Endodermal cell (in vitro differentiated cells): ENCODE measurements around the gene CDC25B. TPM values are rescaled to one million over a fixed set of nuclear protein-coding genes. Genes with fewer than 3 reads are reported as not detected.

Experiments used
- DNase-seq: peaks from one replicate; pipeline ENCODE4 v3.0.0-alpha.2; 2017
- H3K27ac ChIP-seq: 2 replicates; pipeline ENCODE4 v1.5.1; 2013; ENCODE audit warnings: mild to moderate bottlenecking, low read depth, low read length, moderate library complexity
- H3K27me3 ChIP-seq: 2 replicates; pipeline ENCODE4 v1.6.1; 2013; ENCODE audit warnings: mild to moderate bottlenecking, low read length, moderate library complexity; ENCODE audit not compliant: insufficient read depth, control insufficient read depth, poor library complexity, severe bottlenecking
- H3K36me3 ChIP-seq: 2 replicates; pipeline ENCODE4 v1.7.0; 2013; ENCODE audit warnings: mild to moderate bottlenecking, low read length, moderate library complexity; ENCODE audit not compliant: control insufficient read depth, insufficient read depth
- H3K4me1 ChIP-seq: one replicate; pipeline ENCODE4 v1.7.0; 2013; ENCODE audit warnings: low read length; ENCODE audit not compliant: control insufficient read depth, insufficient read depth
- H3K4me3 ChIP-seq: 2 replicates; pipeline ENCODE4 v1.5.1; 2013; ENCODE audit warnings: mild to moderate bottlenecking, low read length, moderate library complexity
- H3K9ac ChIP-seq: 2 replicates; pipeline ENCODE4 v1.6.1; 2013; ENCODE audit warnings: mild to moderate bottlenecking, low read length, moderate library complexity; ENCODE audit not compliant: poor library complexity, severe bottlenecking; ENCODE audit errors: extremely low read depth
- H3K9me3 ChIP-seq: 2 replicates; pipeline ENCODE4 v1.6.1; 2013; ENCODE audit warnings: mild to moderate bottlenecking, low read length, moderate library complexity; ENCODE audit not compliant: control insufficient read depth
- H3K27ac Mint-ChIP-seq: 2 replicates; pipeline ENCODE4 v1.8.0; 2020; ENCODE audit warnings: mixed read lengths
- H3K27me3 Mint-ChIP-seq: 2 replicates; pipeline ENCODE4 v1.8.0; 2021; ENCODE audit warnings: mild to moderate bottlenecking, mixed read lengths; ENCODE audit not compliant: insufficient read depth
- H3K36me3 Mint-ChIP-seq: 2 replicates; pipeline ENCODE4 v1.8.0; 2020; ENCODE audit warnings: low read depth, mixed read lengths
- H3K4me1 Mint-ChIP-seq: 2 replicates; pipeline ENCODE4 v1.8.0; 2020; ENCODE audit warnings: mixed read lengths
- H3K4me3 Mint-ChIP-seq: 2 replicates; pipeline ENCODE4 v1.8.0; 2020; ENCODE audit warnings: mild to moderate bottlenecking, moderate library complexity, mixed read lengths
- H3K9me3 Mint-ChIP-seq: 2 replicates; pipeline ENCODE4 v1.8.0; 2020; ENCODE audit warnings: mild to moderate bottlenecking, mixed read lengths
- CTCF ChIP-seq: fragments of 200-600 bp; sonication (generic); conservative IDR thresholded peaks from 2 replicates; pipeline ENCODE4 v1.5.0; 2021; ENCODE audit warnings: antibody characterized with exemption, mild to moderate bottlenecking
- WGBS, 2 experiments: methylation state at CpG; one replicate each; pipeline versions ENCODE4 v1.1.5 to v1.1.7; 2013; ENCODE audit warnings: missing lambda C conversion rate in 2 of 2, mixed read lengths in 1 of 2; ENCODE audit not compliant: insufficient coverage in 1 of 2, insufficient read length in 1 of 2; 5-methylcytosine and 5-hydroxymethylcytosine counted together
- total RNA-seq, 2 donors: library from RNA; stranded (reverse); fragmentation: NEBNext Ultra II Directional in 1 of 2; extraction: Animal tissue kit (Norgen Biotek cat#: 25700) in 1 of 2; gene quantifications; 2 replicates in 1 of 2; 3 replicates in 1 of 2; pipeline ENCODE4 v1.2.1, GENCODE V29; 2021

Gene CDC25B
- total RNA-seq, 2 donors from 2014 or later = 25.7 to 33.6 TPM

GRCh38 chr20:3763671-3764601 lies 32.2 kb upstream of the CDC25B start:
- H3K9me3 Mint-ChIP-seq = no peaks in the 10 kb centered on the region
- peaks cover 4% of the 10 kb centered on the region for H3K36me3 Mint-ChIP-seq
- DNase-seq = peak; percentile 40

GRCh38 chr20:3764659-3765058 lies 31.5 kb upstream of the CDC25B start:
- Mint-ChIP-seq H3K9me3 (no peaks in the 10 kb centered on the region), H3K27ac (no peak overlapping the region), H3K27me3 (peaks cover 9% of the 10 kb centered on the region), H3K4me1 (peaks cover 3% of the 10 kb centered on the region), H3K4me3 (no peak overlapping the region), H3K36me3 (peaks cover 4% of the 10 kb centered on the region)
- no peaks in the 10 kb centered on the region for H3K4me1 ChIP-seq
- WGBS, 2 experiments = 92% methylated on average over 3 of the region's 3 CpGs; no CpG with 5 or more reads in 1 of the 2 experiments
- no peaks in the 10 kb centered on the region for H3K27me3 ChIP-seq
- no peak for DNase-seq
- no peaks in the 10 kb centered on the region for H3K36me3 ChIP-seq
- TF ChIP-seq CTCF = no peak
- H3K27ac ChIP-seq = no peak overlapping the region
- H3K9me3 ChIP-seq = no peaks in the 10 kb centered on the region
- no peak overlapping the region for H3K9ac ChIP-seq
- H3K4me3 ChIP-seq = no peak overlapping the region

More at GRCh38 chr20:3763671-3764601, 32.2 kb upstream of the CDC25B start:
- Histone ChIP-seq H3K9ac (no peak overlapping the region), H3K27me3 (no peaks in the 10 kb centered on the region), H3K4me1 (no peaks in the 10 kb centered on the region), H3K9me3 (no peaks in the 10 kb centered on the region), H3K36me3 (no peaks in the 10 kb centered on the region), H3K27ac (no peak overlapping the region), H3K4me3 (no peak overlapping the region)
- Mint-ChIP-seq H3K4me1 (peaks cover 3% of the 10 kb centered on the region), H3K27me3 (peaks cover 6% of the 10 kb centered on the region), H3K27ac (no peak overlapping the region), H3K4me3 (no peak overlapping the region)
- no peak for TF ChIP-seq CTCF
- 91 to 98% methylated on average over 7 to 8 of the region's 8 CpGs for WGBS, 2 experiments

- no peak for TF ChIP-seq CTCF
- peaks cover 4% of the 10 kb centered on the region for H3K36me3 Mint-ChIP-seq
- H3K4me3 Mint-ChIP-seq = no peak overlapping the region
- H3K27me3 Mint-ChIP-seq = peaks cover 14% of the 10 kb centered on the region
- Histone ChIP-seq H3K27ac (no peak overlapping the region), H3K36me3 (no peaks in the 10 kb centered on the region), H3K4me1 (no peaks in the 10 kb centered on the region), H3K9ac (no peak overlapping the region), H3K4me3 (no peak overlapping the region), H3K27me3 (no peaks in the 10 kb centered on the region), H3K9me3 (no peaks in the 10 kb centered on the region)
- WGBS, 2 experiments = 83 to 100% methylated on average over 2 to 3 of the region's 3 CpGs
- DNase-seq = peak; percentile 22
- no peaks in the 10 kb centered on the region for H3K9me3 Mint-ChIP-seq
- H3K4me1 Mint-ChIP-seq = peaks cover 3% of the 10 kb centered on the region
- H3K27ac Mint-ChIP-seq = no peak overlapping the region
Measured at GRCh38 chr20:3765171-3765882, 30.8 kb upstream of the CDC25B start.
